A673 (cell line): ENCODE results near the gene RAB32. TPM values are rescaled to one million over a fixed set of nuclear protein-coding genes. Genes with fewer than 3 reads are reported as not detected.

Experiments used
- BruUV-seq: library from RNA; stranded (reverse); fragments of 400-500 nt; replicated peaks from 2 replicates; lab custom pipeline; 2021; lab: Mats Ljungman, UMichigan
- CTCF ChIA-PET: fragments of 300-600 bp; sonication (Branson Sonifier 250); formaldehyde crosslinking; loops from one replicate; lab custom pipeline; 2022; ENCODE audit warnings: antibody characterized with exemption; lab: Charles Lee
- POLR2A ChIA-PET: fragments of 300-600 bp; sonication (Branson Sonifier 250); formaldehyde crosslinking; loops from one replicate; lab custom pipeline; 2022; ENCODE audit warnings: antibody characterized with exemption; ENCODE audit not compliant: low non-redundant PET; lab: Charles Lee
- DNase-seq: peaks from one replicate; pipeline ENCODE4 v3.0.0-alpha.2; 2015; ENCODE audit warnings: low spot score
- H3K27ac ChIP-seq: fragments of 200-600 bp; sonication (generic); 2 replicates; pipeline ENCODE4 v1.5.1; 2016; ENCODE audit warnings: mixed run types, low read depth, mild to moderate bottlenecking, mixed read lengths, antibody characterized with exemption, low read length; ENCODE audit not compliant: poor library complexity, severe bottlenecking
- H3K27me3 ChIP-seq: fragments of 200-600 bp; sonication (generic); replicated peaks from 2 replicates; pipeline ENCODE4 v1.6.1; 2017; ENCODE audit warnings: mixed run types, low read depth, mild to moderate bottlenecking, mixed read lengths, antibody characterized with exemption, low read length; ENCODE audit not compliant: insufficient read depth, poor library complexity
- H3K36me3 ChIP-seq: fragments of 200-600 bp; sonication (generic); 2 replicates; pipeline ENCODE4 v1.6.1; 2016; ENCODE audit warnings: mixed run types, mild to moderate bottlenecking, mixed read lengths, antibody characterized with exemption, low read length; ENCODE audit not compliant: insufficient read depth, poor library complexity, severe bottlenecking
- H3K4me1 ChIP-seq: fragments of 200-600 bp; sonication (generic); 2 replicates; pipeline ENCODE4 v1.6.1; 2017; ENCODE audit warnings: mixed run types, mild to moderate bottlenecking, mixed read lengths, antibody characterized with exemption, low read length; ENCODE audit not compliant: insufficient read depth, poor library complexity, severe bottlenecking
- H3K4me3 ChIP-seq: fragments of 200-600 bp; sonication (generic); 2 replicates; pipeline ENCODE4 v1.5.1; 2016; ENCODE audit warnings: low read depth, mixed run types, mild to moderate bottlenecking, mixed read lengths, low read length; ENCODE audit not compliant: poor library complexity, severe bottlenecking
- H3K9me3 ChIP-seq: fragments of 200-600 bp; sonication (generic); 2 replicates; pipeline ENCODE4 v1.6.1; 2016; ENCODE audit warnings: mixed run types, low read depth, mild to moderate bottlenecking, mixed read lengths, antibody characterized with exemption, low read length; ENCODE audit not compliant: poor library complexity, severe bottlenecking
- CTCF ChIP-seq: fragments of 300-800, 200-600 bp; sonication (generic); conservative IDR thresholded peaks from 2 replicates; pipeline ENCODE4 v1.5.1; 2017; ENCODE audit warnings: low read depth, mild to moderate bottlenecking, antibody characterized with exemption, low read length, moderate library complexity, mixed read lengths
- EZH2 ChIP-seq: fragments of 200-600 bp; sonication (generic); IDR thresholded peaks from 2 replicates; pipeline ENCODE4 v1.6.1; 2017; ENCODE audit warnings: borderline replicate concordance, low read depth, mild to moderate bottlenecking, mixed read lengths, antibody characterized with exemption, low read length; ENCODE audit not compliant: poor library complexity, severe bottlenecking
- intact Hi-C: fragments of 100-400 bp; cut with micrococcal nuclease; formaldehyde crosslinking; loops from one replicate; pipeline ENCODE4 v1.10.0; 2022; ENCODE audit not compliant: unreplicated experiment
- total RNA-seq: library from RNA; stranded (reverse); gene quantifications from 2 replicates; pipeline ENCODE4 v1.2.3, GENCODE V29; 2021

RAB32 gene
- total RNA-seq, 1 experiment from 2014 or later: 2.6 TPM

- Histone ChIP-seq H3K4me1 (no peaks in the 10 kb centered on the region), H3K36me3 (no peaks in the 10 kb centered on the region), H3K4me3 (no peak overlapping the region), H3K27me3 (no peaks in the 10 kb centered on the region), H3K9me3 (no peaks in the 10 kb centered on the region), H3K27ac (no peak overlapping the region)
- intact Hi-C loops: no loop called here
- BruUV-seq: no TSS peak
- ChIA-PET CTCF (no interaction called here), POLR2A (no interaction called here)
- TF ChIP-seq EZH2: no peak
- no peak for TF ChIP-seq CTCF
- DNase-seq: no peak
These were observed 46.9 kb downstream of the RAB32 start for GRCh38 chr6:146590492-146590891.

DNA sequence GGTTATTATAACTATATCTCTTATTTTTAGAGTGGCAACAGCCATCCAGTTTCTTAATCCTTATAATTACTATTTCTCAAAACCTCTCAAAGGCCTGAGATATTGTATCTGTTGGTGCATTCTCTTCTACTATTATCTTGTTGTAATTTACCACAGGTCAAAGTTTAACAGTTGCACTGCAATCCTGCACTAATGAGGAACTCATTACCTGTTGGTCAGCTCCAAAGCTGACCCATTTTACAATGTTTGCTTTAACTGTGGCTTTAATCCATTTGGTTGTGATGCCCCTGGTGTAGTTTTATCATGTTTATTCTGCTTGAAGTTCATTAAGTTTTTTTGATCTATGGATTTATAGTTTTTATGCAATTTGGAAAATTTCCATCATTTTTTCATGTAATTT lies 48.8 kb downstream of the RAB32 start:
- CTCF ChIA-PET: no interaction called here
- TF ChIP-seq EZH2: no peak
- no peak for TF ChIP-seq CTCF
- no peaks in the 10 kb centered on the region for H3K9me3 ChIP-seq

DNA sequence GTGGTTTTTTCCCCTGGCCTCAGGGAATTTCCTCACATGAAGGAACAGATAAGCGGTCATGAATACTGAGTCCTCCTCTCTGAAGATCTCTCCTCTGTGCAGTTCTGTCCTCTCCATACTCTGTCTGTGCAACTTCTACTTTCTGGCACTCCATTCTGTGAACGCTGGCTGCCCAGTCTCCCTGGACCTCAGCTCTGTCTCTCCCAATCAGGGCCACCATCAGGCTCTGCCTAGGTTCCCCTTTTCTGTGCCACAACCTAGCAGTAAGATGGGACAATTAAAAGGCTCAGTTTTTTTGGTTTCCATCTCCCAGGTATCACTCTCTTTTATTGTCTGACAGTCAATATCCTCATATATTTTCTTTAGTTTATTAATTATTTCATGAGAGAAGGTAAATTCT lies 50.4 kb downstream of the RAB32 start:
- CTCF ChIA-PET: no interaction called here
- Histone ChIP-seq H3K36me3 (no peaks in the 10 kb centered on the region), H3K4me3 (no peak overlapping the region), H3K9me3 (no peaks in the 10 kb centered on the region), H3K4me1 (no peaks in the 10 kb centered on the region), H3K27ac (no peak overlapping the region), H3K27me3 (no peaks in the 10 kb centered on the region)
- TF ChIP-seq CTCF (no peak), EZH2 (no peak)
- POLR2A ChIA-PET: no interaction called here
- no peak for DNase-seq
- intact Hi-C loops: no loop called here
- no TSS peak for BruUV-seq

More for the DNA sequence above, 48.8 kb downstream of the RAB32 start:
- no peaks in the 10 kb centered on the region for H3K36me3 ChIP-seq
- BruUV-seq: no TSS peak
- H3K4me1 ChIP-seq: no peaks in the 10 kb centered on the region
- intact Hi-C loops: no loop called here
- no peak overlapping the region for H3K27ac ChIP-seq
- no peak for DNase-seq
- no peak overlapping the region for H3K4me3 ChIP-seq
- POLR2A ChIA-PET: no interaction called here
- no peaks in the 10 kb centered on the region for H3K27me3 ChIP-seq
